H1 (cell line): ENCODE results near the gene HMGCL. TPM values are rescaled to one million over a fixed set of nuclear protein-coding genes. Genes with fewer than 3 reads are reported as not detected.
A peak's percentile ranks its signal among the peaks of the same experiment; 100 is the strongest.

ENCODE experiments used
- ASH2L ChIP-seq: fragments of 200-600, 300-600 bp; sonication (generic); IDR thresholded peaks from one replicate; pipeline ENCODE4 v1.7.1; 2017; ENCODE audit warnings: low read length
- BCL11A ChIP-seq, 2 experiments: IDR thresholded peaks; one replicate each; pipeline ENCODE4 v1.6.1; 2011; ENCODE audit warnings: low read depth in 2 of 2, low read length in 2 of 2, mild to moderate bottlenecking in 2 of 2
- CBX5 ChIP-seq: fragments of 300-800, 300-1000 bp; sonication (generic); IDR thresholded peaks from 2 replicates; pipeline ENCODE4 v1.7.1; 2016; ENCODE audit warnings: antibody characterized with exemption, low read length, low read depth
- CBX8 ChIP-seq: fragments of 300-800, 300-1000 bp; sonication (generic); IDR thresholded peaks from 2 replicates; pipeline ENCODE4 v1.7.1; 2016; ENCODE audit warnings: low read depth, low read length, borderline replicate concordance
- CEBPB ChIP-seq: IDR thresholded peaks from 2 replicates; pipeline ENCODE4 v1.6.1; 2012; ENCODE audit warnings: low read depth, low read length
- CTBP2 ChIP-seq: IDR thresholded peaks from 2 replicates; pipeline ENCODE4 v1.7.0; 2011; ENCODE audit warnings: borderline replicate concordance, mild to moderate bottlenecking, moderate library complexity, mixed read lengths, low read length; ENCODE audit not compliant: insufficient read depth, insufficient read length
- E2F6 ChIP-seq: IDR thresholded peaks from 2 replicates; pipeline ENCODE4 v1.6.1; 2012; ENCODE audit warnings: inconsistent platforms
- EGR1 ChIP-seq: IDR thresholded peaks from 2 replicates; pipeline ENCODE4 v1.6.1; 2011; ENCODE audit warnings: low read depth, low read length, borderline replicate concordance
- GABPA ChIP-seq: IDR thresholded peaks from 2 replicates; pipeline ENCODE4 v1.6.1; 2011; ENCODE audit warnings: mild to moderate bottlenecking, low read length, moderate library complexity, borderline replicate concordance; ENCODE audit not compliant: insufficient read depth
- GTF2F1 ChIP-seq: IDR thresholded peaks from 2 replicates; pipeline ENCODE4 v1.6.1; 2012; ENCODE audit warnings: low read depth, low read length, improper control_type of control experiment, borderline replicate concordance
- NANOG ChIP-seq: IDR thresholded peaks from 2 replicates; pipeline ENCODE4 v1.6.1; 2011; ENCODE audit warnings: low read length, low read depth, mild to moderate bottlenecking, inconsistent platforms; ENCODE audit not compliant: insufficient read depth, poor library complexity, severe bottlenecking
- NRF1 ChIP-seq: IDR thresholded peaks from 2 replicates; pipeline ENCODE4 v1.6.1; 2011; ENCODE audit warnings: mild to moderate bottlenecking, low read depth, low read length, improper control_type of control experiment
- PHF8 ChIP-seq: fragments of 200-600 bp; sonication (generic); conservative IDR thresholded peaks from 2 replicates; pipeline ENCODE4 v1.7.1; 2012; ENCODE audit warnings: low read depth, mild to moderate bottlenecking, inconsistent platforms, low read length, moderate library complexity
- POLR2A ChIP-seq, 2 experiments: IDR thresholded peaks; 1 replicate in 1 of 2; 2 replicates in 1 of 2; pipeline ENCODE4 v1.6.1; 2011; ENCODE audit warnings: low read depth in 2 of 2, low read length in 2 of 2, mild to moderate bottlenecking in 2 of 2; ENCODE audit errors: control extremely low read depth in 1 of 2
- RBBP5 ChIP-seq: IDR thresholded peaks from 2 replicates; pipeline ENCODE4 v1.7.1; 2012; ENCODE audit warnings: low read depth, mild to moderate bottlenecking, inconsistent platforms, low read length, moderate library complexity, borderline replicate concordance
- SAP30 ChIP-seq: fragments of 300-600 bp; sonication (generic); IDR thresholded peaks from 2 replicates; pipeline ENCODE4 v1.7.1; 2012; ENCODE audit warnings: low read length, moderate library complexity, mild to moderate bottlenecking, inconsistent platforms; ENCODE audit not compliant: insufficient read depth, insufficient replicate concordance
- SIN3A ChIP-seq, 2 experiments: IDR thresholded peaks in 1 of 2; conservative IDR thresholded peaks in 1 of 2; 2 replicates each; pipeline ENCODE4 v1.6.1; 2011 to 2012; ENCODE audit warnings: low read length in 2 of 2, improper control_type of control experiment in 1 of 2, low read depth in 1 of 2, mild to moderate bottlenecking in 1 of 2
- SUZ12 ChIP-seq: fragments of 200-600 bp; sonication (generic); IDR thresholded peaks from 2 replicates; pipeline ENCODE4 v1.6.1; 2012; ENCODE audit warnings: mild to moderate bottlenecking, inconsistent platforms, low read length, moderate library complexity, mixed read lengths
- TAF7 ChIP-seq: optimal IDR thresholded peaks from 2 replicates; pipeline ENCODE3; 2011; ENCODE audit warnings: low read depth, mild to moderate bottlenecking, inconsistent platforms, low read length, moderate library complexity, borderline replicate concordance
- ZNF274 ChIP-seq: IDR thresholded peaks from 2 replicates; pipeline ENCODE4 v1.7.0; 2012; ENCODE audit warnings: low read length, borderline replicate concordance; ENCODE audit errors: extremely low read depth
- polyA plus RNA-seq, 7 experiments: library from polyadenylated mRNA; depleted of rRNA in 3 of 7; stranded (reverse) in 5 of 7; unstranded in 2 of 7; fragments of >200 nt in 5 of 7; fragments of 200-250 nt in 2 of 7; gene quantifications; 1 replicate in 5 of 7; 2 replicates in 1 of 7; 4 replicates in 1 of 7; pipeline versions ENCODE4 v1.2.1 to v1.2.3, GENCODE V29; 2011 to 2013; ENCODE audit warnings: missing spikeins in 2 of 7, mixed read lengths in 2 of 7
- total RNA-seq: library from RNA; stranded (reverse); fragmentation: NEBNext Ultra II Directional; extraction: Animal tissue kit (Norgen Biotek cat#: 25700); gene quantifications from 2 replicates; pipeline ENCODE4 v1.2.1, GENCODE V29; 2021
- TF ChIP-seq, protein P1 (sequence below): IDR thresholded peaks from 2 replicates; pipeline ENCODE4 v1.6.1; 2011; ENCODE audit warnings: low read depth, mild to moderate bottlenecking, low read length; ENCODE audit not compliant: insufficient read depth

Gene HMGCL
- total and polyA plus RNA-seq, 2 of the 8 experiments (the other 6 are each of a cell fraction or from before 2014, with no cell fraction given), result 13.7 to 19.5 TPM

- TF ChIP-seq E2F6 (no peak), SIN3A (conservative IDR thresholded peaks at IDR 0.05 in 1 of 2, IDR thresholded peaks at IDR 0.05 in 1 of 2; ENCODE audit: low read depth in 1 of 2, low read length in 2 of 2) (peak; percentile 73 to 92; a peak in 2 of 4 replicates), PHF8 (no peak; the same call in 1 of the 2 replicates), ZNF274 (no peak), NANOG (no peak), NRF1 (no peak), BCL11A (IDR thresholded peaks at IDR 0.05; ENCODE audit: low read depth in 2 of 2, low read length in 2 of 2) (no peak), POLR2A (IDR thresholded peaks at IDR 0.05; ENCODE audit: control extremely low read depth in 1 of 2, low read depth in 2 of 2, low read length in 2 of 2) (no peak), TAF7 (peak; percentile 31), CEBPB (no peak), EGR1 (peak; percentile 98), CBX5 (no peak), CTBP2 (no peak), GABPA (peak; percentile 95), GTF2F1 (peak; percentile 80), SAP30 (peak; percentile 82), SUZ12 (no peak), CBX8 (no peak), ASH2L (peak; percentile 47), RBBP5 (peak; percentile 84; the same call in 1 of the 2 replicates)
- TF ChIP-seq, protein P1, sequence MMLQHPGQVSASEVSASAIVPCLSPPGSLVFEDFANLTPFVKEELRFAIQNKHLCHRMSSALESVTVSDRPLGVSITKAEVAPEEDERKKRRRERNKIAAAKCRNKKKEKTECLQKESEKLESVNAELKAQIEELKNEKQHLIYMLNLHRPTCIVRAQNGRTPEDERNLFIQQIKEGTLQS, result no peak
Measured at GRCh38 chr1:23790696-23791515, 34.3 kb downstream of the HMGCL start, which contains the start of gene LYPLA2 (continued).
